MM.1S (cell line): ENCODE results near the gene BMPER.

Source experiments
- DNase-seq: peaks from one replicate; pipeline ENCODE4 v3.0.0-alpha.2; 2015
- H2AFZ ChIP-seq: fragments of 300-600 bp; sonication (generic); 2 replicates; pipeline ENCODE4 v1.6.0; 2016; ENCODE audit warnings: antibody characterized with exemption, low read length
- H3F3A ChIP-seq: fragments of 300-600 bp; sonication (generic); 2 replicates; pipeline ENCODE4 v1.6.1; 2016; ENCODE audit warnings: mild to moderate bottlenecking, antibody characterized with exemption, low read length, moderate library complexity, mixed read lengths; ENCODE audit not compliant: insufficient read depth
- H3K27ac ChIP-seq: fragments of 300-600 bp; sonication (generic); 2 replicates; pipeline ENCODE4 v1.5.1; 2016; ENCODE audit warnings: mild to moderate bottlenecking, low read length
- H3K27me3 ChIP-seq: fragments of 300-600 bp; sonication (generic); replicated peaks from 2 replicates; pipeline ENCODE4 v1.6.0; 2016; ENCODE audit warnings: low read length; ENCODE audit not compliant: insufficient read depth
- H3K36me3 ChIP-seq: fragments of 300-600 bp; sonication (generic); replicated peaks from 2 replicates; pipeline ENCODE4 v1.6.1; 2016; ENCODE audit warnings: mild to moderate bottlenecking, low read length, mixed read lengths; ENCODE audit not compliant: insufficient read depth
- H3K4me1 ChIP-seq: fragments of 300-600 bp; sonication (generic); 2 replicates; pipeline ENCODE4 v1.6.1; 2016; ENCODE audit warnings: low read length, mixed read lengths
- H3K4me2 ChIP-seq: fragments of 300-600 bp; sonication (generic); 2 replicates; pipeline ENCODE4 v1.6.0; 2016; ENCODE audit warnings: low read depth, low read length
- H3K4me3 ChIP-seq: fragments of 300-600 bp; sonication (generic); 2 replicates; pipeline ENCODE4 v1.5.1; 2016; ENCODE audit warnings: low read length, mixed read lengths
- H3K79me2 ChIP-seq: fragments of 300-600 bp; sonication (generic); 2 replicates; pipeline ENCODE4 v1.6.1; 2016; ENCODE audit warnings: mixed run types, low read length, mixed read lengths
- H3K9ac ChIP-seq: fragments of 300-600 bp; sonication (generic); 2 replicates; pipeline ENCODE4 v1.6.1; 2016; ENCODE audit warnings: low read length, mixed read lengths
- H3K9me2 ChIP-seq: fragments of 300-600 bp; sonication (generic); replicated peaks from 2 replicates; pipeline ENCODE4 v1.6.1; 2016; ENCODE audit warnings: mild to moderate bottlenecking, low read length, mixed read lengths; ENCODE audit not compliant: insufficient read depth
- H3K9me3 ChIP-seq: fragments of 300-600 bp; sonication (generic); replicated peaks from 2 replicates; pipeline ENCODE4 v1.6.1; 2016; ENCODE audit warnings: mild to moderate bottlenecking, low read length, mixed read lengths; ENCODE audit not compliant: insufficient read depth
- H4K20me1 ChIP-seq: fragments of 300-600 bp; sonication (generic); 2 replicates; pipeline ENCODE4 v1.6.1; 2016; ENCODE audit warnings: mild to moderate bottlenecking, low read length, moderate library complexity, mixed read lengths; ENCODE audit not compliant: insufficient read depth
- CTCF ChIP-seq: fragments of 300-600 bp; sonication (generic); IDR thresholded peaks from 2 replicates; pipeline ENCODE4 v1.5.1; 2016; ENCODE audit warnings: antibody characterized with exemption, low read length, mixed read lengths
- EZH2 ChIP-seq: fragments of 300-600 bp; sonication (generic); optimal IDR thresholded peaks from 2 replicates; pipeline ENCODE3; 2017; ENCODE audit warnings: low read depth, mild to moderate bottlenecking, antibody characterized with exemption, low read length, mixed read lengths
- EZH2phosphoT487 ChIP-seq: fragments of 300-600 bp; sonication (generic); IDR thresholded peaks from 2 replicates; pipeline ENCODE4 v1.6.1; 2018; ENCODE audit warnings: antibody characterized with exemption, low read length

BMPER gene

GRCh38 chr7:33923440-33924229, 18.3 kb downstream of the BMPER start:
- H3K9me3 ChIP-seq, result no peaks in the 10 kb centered on the region
- no peaks in the 10 kb centered on the region for H3F3A ChIP-seq
- no peaks in the 10 kb centered on the region for H3K9me2 ChIP-seq
- H3K27me3 ChIP-seq, result no peaks in the 10 kb centered on the region
- H3K4me1 ChIP-seq, result no peaks in the 10 kb centered on the region
- H2AFZ ChIP-seq, result no peak overlapping the region
- no peaks in the 10 kb centered on the region for H3K36me3 ChIP-seq
- H3K9ac ChIP-seq, result no peak overlapping the region
- no peaks in the 10 kb centered on the region for H4K20me1 ChIP-seq
- no peaks in the 10 kb centered on the region for H3K79me2 ChIP-seq
- TF ChIP-seq EZH2, result no peak
- TF ChIP-seq EZH2phosphoT487, result no peak
- no peak for TF ChIP-seq CTCF
- no peak for DNase-seq
- H3K4me2 ChIP-seq, result no peak overlapping the region
- H3K27ac ChIP-seq, result no peak overlapping the region
- no peak overlapping the region for H3K4me3 ChIP-seq

GRCh38 chr7:33926535-33926934, 21.2 kb downstream of the BMPER start:
- Histone ChIP-seq H2AFZ (no peak overlapping the region), H3K9ac (no peak overlapping the region), H4K20me1 (no peaks in the 10 kb centered on the region), H3K27ac (no peak overlapping the region), H3F3A (no peaks in the 10 kb centered on the region), H3K4me2 (no peak overlapping the region), H3K9me3 (no peaks in the 10 kb centered on the region), H3K4me3 (no peak overlapping the region), H3K27me3 (no peaks in the 10 kb centered on the region), H3K4me1 (no peaks in the 10 kb centered on the region), H3K79me2 (no peaks in the 10 kb centered on the region), H3K36me3 (no peaks in the 10 kb centered on the region), H3K9me2 (no peaks in the 10 kb centered on the region)
- no peak for DNase-seq
- no peak for TF ChIP-seq EZH2phosphoT487
- no peak for TF ChIP-seq CTCF
- no peak for TF ChIP-seq EZH2

- Histone ChIP-seq H3K9me3 (no peaks in the 10 kb centered on the region), H2AFZ (no peak overlapping the region), H3K9ac (no peak overlapping the region), H3K4me1 (no peaks in the 10 kb centered on the region), H3K9me2 (no peaks in the 10 kb centered on the region), H3K27me3 (no peaks in the 10 kb centered on the region), H3K4me2 (no peak overlapping the region), H3K27ac (no peak overlapping the region), H3K36me3 (no peaks in the 10 kb centered on the region), H4K20me1 (no peaks in the 10 kb centered on the region), H3K4me3 (no peak overlapping the region), H3K79me2 (no peaks in the 10 kb centered on the region), H3F3A (no peaks in the 10 kb centered on the region)
- no peak for DNase-seq
- TF ChIP-seq EZH2, result no peak
- no peak for TF ChIP-seq CTCF
- TF ChIP-seq EZH2phosphoT487, result no peak
Observed at GRCh38 chr7:33928986-33929385, 23.6 kb downstream of the BMPER start.
